HG03039 (cell line): ENCODE results near the gene MED25.
"Not testable (repeated sequence)": the region's sequence is repeated elsewhere in the genome, so short reads cannot be mapped to it uniquely, and the experiment has no call there.

ENCODE experiments used
- ATAC-seq: cut with Tn5 transposase; IDR thresholded peaks from one replicate; pipeline ENCODE4 v1.9.1; 2021; ENCODE audit warnings: mild to moderate bottlenecking, moderate library complexity; ENCODE audit not compliant: unreplicated experiment

The MED25 gene

DNA sequence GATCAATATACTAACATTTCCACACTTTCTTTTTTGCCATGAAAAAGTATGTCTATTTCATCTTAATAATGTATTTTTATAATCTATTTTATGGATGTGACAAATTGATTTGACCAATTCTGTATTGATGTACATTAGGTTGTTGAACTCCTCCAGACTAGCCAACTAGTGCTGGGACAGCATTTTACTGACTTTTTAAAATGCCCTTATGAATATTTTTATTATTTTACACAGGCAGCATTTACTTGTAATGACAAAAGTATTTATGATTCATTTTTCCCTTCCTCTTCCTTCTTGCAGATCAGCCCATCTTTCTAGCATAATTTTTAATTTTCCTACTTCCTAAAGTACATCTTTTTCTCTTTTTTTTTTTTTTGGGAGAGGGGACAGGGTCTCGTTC, 4.1 kb upstream of the MED25 start:
- ATAC-seq = no peak

DNA sequence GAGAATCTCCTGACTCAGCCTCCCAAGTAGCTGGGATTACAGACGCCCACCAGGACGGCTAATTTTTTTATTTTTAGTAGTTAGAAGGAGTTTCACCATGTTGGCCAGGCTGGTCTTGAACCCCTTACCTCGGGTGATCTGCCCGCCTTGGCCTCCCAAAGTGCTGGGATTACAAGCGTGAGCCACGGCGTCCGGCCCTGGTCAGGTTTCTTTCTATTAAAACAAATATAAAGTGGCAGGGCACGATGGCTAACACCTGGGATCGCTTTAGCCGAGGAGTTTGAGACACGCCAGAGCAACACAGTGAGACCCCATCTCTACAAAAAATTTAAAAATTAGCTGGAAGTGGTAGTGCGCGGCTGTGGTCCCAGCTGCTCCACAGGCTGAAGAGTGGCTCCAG, 1.5 kb upstream of the MED25 start:
- ATAC-seq = no peak

DNA sequence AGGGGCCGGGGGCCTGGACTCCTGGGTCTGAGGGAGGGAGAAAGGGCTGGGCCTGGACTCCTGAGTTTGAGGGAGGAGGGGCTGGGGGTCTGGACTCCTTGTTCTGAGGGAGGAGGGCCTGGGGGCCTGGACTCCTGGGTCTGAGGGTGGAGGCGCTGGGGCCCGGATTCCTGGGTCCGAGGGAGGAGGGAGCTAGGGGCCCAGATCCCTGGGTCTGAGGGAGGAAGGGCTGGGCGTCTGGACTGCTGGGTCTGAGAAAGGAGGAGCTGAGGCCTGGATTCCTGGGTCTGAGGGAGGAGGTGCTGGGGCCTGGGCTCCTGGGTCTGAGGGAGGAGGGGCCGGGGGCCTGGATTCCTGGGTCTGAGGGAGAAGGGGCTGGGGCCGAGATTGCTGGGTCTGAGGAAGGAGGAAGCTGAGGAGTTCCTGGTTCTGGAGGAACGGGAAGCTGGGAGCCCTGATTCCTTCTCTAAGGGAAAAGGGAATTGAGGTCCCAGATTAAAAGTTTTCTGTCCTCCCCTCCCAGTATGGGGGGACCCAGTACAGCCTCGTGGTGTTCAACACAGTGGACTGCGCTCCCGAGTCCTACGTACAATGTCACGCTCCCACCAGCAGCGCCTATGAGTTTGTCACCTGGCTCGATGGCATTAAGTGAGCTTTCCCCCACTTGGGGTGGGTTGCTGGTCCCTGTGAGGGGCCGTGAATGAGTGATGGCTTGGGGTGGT, 721 bp downstream of the MED25 start:
- no peak for ATAC-seq

DNA sequence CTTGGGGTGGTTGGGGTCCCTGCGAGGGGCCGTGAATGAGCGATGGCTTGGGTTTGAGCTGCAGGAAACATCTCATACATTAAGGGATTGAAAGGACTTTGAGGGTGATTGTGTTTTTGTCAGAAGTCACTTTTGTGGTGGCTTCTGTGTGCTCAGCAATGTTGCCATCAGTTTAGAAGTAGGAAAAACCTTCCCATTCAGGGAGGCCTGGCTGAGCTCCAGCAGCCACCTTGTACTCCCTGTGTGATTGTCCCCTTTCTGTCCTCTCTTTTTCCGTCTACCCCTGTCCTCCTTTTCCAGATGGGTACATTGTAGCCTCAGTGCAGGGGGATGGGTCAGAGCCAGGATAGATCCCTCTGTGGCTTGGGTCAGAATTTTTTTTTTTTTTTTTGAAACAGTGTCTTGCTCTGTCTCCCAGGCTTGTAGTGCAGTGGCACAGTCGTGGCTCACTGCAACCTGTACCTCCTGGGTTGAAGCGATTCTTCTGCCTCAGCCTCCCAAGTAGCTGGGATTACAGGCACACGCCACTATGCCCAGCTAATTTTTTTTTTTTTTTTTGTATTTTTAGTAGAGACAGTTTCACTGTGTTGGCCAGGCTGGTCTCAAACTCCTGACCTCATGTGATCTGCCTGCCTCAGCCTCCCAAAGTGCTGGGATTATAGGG, 1.5 kb downstream of the MED25 start:
- ATAC-seq = not testable (repeated sequence)

DNA sequence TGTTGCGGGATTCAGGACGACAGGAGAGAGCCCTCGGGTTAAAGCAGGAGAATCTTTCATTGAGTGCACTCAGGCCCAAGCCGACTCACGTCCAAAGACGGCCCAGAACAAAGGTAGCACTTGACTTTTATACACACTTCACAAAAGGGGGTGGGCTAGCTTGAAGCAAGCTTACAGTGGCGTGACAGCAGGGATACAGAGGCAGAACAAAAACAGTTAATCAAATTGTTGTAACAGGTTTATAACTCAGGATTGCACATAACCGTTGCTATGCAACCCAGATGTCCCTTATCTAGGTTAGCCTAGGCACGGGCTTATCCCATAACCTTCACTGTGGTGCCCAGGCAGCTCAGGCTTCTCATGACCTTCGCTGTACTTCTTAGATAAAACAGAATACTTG, 2.0 kb downstream of the MED25 start:
- ATAC-seq = no peak

DNA sequence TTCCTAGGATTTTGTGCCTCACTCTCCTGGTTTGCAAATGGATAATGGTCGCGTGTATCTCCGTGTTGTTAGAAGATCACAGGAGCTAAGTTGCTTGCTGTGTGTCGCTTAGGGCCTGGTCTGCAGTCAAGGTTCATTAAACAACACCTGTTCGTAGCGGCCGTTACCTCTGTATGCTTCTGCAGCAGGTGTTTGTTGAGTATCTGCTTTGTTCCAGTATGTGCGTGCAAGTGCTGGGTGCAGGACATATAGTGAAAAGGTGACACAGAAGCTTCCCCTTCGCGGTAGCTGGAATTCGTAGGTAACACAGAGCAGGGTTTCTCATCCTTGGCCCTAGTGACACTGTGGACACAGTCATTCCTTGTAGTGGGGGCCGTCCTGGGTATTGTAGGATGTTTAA, 5.4 kb downstream of the MED25 start:
- no peak for ATAC-seq

DNA sequence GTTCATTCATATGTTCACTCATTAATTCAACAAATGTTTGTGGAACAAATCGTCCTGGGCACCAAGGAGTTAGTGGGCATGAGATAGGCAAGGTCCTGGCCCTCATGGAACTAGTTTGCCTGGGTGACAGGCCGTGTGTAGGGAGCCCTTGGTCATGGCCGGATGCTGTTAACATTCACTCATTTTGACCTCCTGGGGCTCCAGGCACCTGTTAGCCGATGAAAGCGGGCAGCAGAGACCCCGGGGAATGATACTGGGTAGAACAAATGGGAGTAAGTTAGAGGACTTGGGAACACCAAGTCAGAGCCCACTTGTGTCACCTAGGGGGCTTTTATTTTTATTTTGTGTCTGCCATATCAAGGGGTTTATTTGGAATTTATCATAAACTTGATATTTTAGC, 6.6 kb downstream of the MED25 start:
- ATAC-seq = no peak

DNA sequence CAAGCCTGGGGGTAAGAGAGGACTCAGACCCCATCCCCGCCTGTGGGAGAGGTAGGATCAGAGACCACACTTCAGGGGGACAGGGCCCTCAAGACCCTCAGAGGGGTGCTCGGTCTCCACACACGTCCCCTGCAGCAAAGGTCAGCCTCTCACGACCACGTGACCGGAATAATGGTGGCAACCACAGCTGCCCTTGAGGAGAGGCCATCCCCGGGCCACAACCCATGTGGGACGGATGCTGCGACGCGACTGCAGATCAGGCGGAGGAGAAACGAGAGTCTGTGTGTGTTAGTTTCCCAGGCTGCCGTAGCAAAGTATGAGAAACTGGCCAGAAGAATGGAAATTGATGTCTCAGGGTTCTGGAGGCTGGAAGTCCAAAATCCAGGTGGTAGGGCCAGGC, 8.9 kb downstream of the MED25 start:
- no peak for ATAC-seq

DNA sequence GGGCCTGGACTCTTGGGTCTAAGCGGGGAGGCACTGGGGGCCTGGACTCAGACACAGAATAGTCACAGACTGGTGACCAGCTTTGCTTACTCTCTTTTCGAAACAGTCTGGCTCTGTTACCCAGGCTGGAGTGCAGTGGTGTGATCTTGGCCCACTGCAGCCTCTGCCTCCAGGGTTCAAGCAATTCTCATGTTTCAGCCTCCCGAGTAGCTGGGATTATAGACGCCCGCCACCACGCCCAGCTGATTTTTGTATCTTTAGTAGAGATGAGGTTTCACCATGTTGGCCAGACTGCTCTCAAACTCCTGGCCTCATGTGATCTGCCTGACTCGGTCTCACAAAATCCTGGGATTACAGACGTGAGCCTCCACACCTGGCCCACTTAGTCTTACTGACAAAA, 11.1 kb downstream of the MED25 start:
- ATAC-seq = no peak

DNA sequence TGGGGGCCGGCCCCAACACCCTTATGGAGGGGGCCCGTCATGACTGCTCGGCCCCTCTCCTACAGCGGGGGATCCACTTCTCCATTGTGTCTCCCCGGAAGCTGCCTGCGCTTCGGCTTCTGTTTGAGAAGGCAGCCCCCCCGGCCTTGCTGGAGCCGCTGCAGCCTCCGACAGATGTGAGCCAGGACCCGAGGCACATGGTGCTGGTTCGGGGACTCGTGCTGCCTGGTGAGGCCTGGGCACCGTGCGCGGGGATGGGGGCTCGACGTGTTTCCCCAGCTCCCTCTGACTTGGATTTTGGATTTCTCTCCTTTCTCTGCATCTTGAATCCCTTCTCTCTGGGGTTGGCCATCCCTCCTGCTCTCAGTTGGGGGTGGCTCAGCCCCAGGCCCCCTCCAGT, 11.6 kb downstream of the MED25 start:
- no peak for ATAC-seq

DNA sequence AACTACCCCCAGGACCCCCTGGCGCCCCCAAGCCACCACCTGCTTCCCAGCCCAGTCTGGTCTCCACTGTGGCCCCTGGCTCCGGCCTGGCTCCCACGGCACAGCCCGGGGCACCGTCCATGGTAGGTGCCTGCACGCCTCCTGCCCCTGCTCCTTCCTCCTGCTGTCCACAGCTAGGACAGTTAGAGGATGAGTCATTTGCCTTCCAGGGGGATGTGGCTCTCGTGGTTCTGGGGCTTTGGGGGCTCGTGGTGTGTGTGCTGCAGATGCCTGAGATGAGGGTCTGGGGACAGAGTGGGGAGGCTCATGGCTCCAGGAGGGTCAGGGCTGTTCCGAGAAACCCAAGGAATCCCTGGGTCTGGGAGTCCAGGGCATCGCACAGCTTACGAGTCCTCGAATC, 12.7 kb downstream of the MED25 start:
- ATAC-seq = no peak

DNA sequence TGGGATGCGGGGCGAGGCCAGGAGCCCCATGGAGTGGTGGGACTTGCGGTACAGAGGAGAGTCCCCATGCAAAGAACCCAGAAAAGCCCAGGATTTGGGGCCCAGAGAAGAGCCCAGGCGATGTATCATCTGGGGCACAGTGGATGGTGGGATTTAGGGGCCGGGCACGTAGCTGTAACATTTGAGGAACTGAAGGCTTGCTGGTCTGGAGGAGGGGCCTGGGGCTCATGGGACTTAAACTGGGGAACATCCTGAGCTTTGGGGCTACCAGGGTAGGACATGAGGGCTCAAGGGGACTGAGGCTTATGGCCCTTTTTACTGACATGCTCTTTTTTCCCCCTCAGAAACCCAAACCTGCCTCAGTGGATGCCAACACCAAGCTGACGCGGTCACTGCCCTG, 13.5 kb downstream of the MED25 start:
- no peak for ATAC-seq

DNA sequence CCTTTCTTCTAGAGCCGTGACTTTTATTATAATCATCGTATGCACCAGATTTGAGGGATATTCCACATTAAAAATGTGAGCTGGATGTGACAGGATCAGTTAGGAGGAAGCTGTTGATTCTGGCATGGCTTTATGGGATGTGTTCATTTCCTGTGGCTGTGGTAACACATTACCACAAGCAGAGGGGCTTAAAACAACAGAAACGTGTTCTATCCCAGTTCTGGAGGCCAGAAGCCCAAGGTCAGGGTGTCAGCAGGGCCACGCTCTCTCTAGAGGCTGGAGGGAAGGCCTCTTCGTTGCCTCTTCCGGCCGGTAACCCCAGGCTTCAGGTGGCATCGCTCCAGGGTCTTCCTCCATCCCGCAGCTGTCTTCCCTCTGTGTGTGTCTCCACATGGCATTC, 14.5 kb downstream of the MED25 start:
- no peak for ATAC-seq

DNA sequence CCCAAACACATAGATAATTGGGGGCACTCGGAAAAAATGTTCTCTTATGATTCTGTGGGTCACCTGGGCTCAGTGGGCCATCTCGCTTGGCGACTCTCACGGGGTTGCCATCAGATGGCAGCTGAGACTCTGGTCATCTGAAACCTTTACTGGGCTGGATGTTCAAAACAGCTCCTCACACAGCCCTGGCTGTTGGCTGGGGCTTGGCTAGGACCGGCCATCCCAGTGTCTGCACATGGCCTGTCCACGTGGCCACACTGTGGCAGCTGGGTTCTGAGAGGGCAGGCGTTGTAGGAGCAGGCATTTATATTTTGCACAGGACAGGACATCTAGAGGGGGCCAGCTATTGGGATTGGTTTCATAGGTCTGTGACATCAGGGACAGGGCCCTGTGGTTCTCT, 15.5 kb downstream of the MED25 start:
- no peak for ATAC-seq

DNA sequence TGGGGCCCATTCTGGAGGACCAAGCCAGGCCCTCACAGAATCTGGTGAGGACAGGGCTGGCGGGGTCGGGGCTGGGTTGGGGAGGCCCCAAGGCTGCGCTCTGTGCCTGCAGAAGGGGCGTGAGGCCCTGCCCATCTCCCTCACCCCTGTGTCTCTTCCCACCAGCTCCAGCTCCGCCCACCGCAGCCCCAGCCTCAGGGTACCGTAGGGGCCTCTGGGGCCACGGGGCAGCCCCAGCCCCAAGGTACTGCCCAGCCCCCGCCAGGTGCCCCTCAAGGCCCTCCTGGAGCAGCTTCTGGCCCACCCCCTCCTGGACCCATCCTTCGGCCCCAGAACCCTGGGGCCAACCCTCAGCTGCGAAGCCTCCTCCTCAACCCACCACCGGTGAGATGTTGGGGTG, 17.5 kb downstream of the MED25 start:
- ATAC-seq = no peak

DNA sequence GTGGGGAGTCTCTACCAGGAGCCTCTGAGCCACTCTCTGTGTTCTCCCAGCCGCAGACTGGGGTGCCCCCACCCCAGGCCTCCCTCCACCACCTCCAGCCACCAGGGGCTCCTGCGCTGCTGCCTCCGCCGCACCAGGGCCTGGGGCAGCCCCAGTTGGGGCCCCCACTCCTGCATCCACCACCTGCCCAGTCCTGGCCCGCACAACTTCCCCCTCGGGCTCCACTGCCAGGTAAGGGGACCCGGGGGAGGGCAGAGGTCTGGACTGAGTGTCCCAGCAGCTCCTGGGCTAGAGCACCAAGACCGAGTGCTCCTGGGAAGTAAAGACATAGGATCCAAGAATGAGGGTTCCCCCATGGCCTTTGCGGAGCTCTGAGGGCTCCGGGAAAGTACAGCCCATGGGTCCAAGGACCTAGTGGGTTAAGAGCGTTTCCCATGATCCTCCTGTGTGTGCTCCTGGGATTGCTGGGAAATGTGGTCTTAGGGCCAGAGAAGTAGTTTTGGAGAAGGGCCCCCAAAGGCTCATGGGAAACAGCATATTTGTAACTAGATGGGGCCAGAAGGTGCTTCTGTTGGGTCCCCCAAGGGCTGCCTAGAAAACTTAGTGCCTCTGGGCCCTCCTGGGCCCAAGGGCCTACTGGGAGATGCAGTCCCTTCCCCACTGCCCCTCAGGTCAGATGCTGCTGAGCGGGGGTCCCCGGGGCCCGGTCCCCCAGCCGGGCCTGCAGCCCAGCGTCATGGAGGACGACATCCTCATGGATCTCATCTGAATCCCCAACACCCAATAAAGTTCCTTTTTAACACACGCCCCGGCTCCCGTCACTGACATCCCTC, 18.3 kb downstream of the MED25 start:
- ATAC-seq = no peak

DNA sequence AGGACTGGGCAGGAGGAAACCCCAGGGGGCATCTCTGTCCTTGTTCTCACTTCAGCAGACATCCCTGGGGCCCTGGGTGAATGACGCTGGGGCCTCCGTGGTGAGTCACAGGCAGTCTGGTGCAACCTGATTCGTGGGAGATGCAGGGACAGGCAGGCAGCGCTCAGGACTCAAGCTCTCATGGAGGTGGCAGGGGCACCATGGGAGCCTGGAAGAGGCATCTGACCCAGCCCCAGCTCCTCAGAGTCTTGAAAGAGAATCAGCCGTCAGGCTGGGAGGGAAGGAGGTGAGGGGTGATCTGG, 18.9 kb downstream of the MED25 start:
- no peak for ATAC-seq

DNA sequence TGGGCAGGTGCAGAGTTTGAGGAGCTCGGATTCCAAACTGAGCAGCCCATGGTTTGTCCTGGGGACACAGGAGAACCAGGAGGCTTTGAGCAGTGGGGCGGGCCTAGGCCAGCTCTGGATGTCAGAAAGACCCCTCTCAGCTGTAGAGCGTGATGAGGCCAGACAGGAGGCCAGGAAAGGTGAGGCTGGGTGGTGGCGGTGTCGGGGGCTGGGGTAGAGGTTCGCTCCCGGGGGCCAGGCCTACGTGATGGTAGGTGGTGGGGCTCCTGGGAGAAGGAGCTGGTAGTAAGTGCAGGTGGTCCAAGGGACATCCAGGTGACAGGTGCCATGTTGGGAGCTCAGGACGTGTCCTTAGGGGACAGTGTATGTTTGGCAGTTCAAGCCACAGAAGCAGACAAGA, 19.3 kb downstream of the MED25 start:
- no peak for ATAC-seq

DNA sequence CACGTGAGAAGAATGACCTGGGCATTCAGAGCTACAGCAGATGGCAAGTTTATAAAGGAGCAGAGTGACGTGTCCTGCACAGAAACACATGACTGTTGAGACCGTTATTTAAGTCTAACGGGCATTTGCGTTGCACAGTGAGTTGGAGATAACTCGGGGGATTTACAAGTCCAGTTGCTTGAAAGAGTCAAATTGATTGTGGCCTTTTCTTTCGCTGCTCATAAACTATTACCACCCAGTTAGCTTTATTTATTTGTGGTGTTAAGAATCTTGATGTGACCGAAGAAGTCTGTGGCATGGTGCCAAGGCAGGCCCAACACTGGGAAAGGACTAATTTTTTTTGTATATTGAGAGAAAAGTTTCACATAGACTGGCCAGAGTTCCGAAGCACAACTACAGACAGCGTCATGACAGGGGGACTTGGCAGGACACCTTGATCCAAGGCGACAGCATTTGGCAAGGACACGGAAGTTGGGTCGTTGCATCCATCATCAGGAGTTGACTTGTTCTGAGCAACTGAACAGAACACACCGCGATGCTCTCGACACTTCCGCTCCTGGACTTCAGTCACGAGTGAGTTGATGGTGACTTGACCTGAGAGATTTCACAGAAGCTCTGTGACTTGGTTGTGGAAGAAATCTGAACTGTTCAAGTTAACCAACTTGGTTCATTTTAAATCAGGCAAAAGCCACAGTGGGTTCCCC, 20.9 kb downstream of the MED25 start:
- ATAC-seq = no peak

DNA sequence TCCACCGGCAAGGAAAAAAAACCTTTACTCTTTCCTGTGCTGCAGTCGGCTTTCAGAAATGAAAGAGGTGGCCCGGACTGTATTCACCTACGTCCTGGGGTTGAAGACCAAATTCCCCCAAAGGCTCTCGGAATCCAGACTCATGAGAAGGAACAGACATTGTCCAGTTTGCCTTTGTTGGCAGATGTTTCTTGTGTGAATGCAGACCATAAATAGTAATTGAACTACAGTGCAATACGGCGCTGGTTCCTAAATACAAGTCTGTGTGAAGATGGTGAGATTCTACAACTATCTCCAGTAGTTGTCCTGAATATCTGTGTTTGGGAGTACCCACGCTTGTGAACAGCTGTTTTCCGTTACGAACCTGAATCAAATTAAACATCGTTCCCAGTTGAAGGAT, 21.6 kb downstream of the MED25 start:
- no peak for ATAC-seq

DNA sequence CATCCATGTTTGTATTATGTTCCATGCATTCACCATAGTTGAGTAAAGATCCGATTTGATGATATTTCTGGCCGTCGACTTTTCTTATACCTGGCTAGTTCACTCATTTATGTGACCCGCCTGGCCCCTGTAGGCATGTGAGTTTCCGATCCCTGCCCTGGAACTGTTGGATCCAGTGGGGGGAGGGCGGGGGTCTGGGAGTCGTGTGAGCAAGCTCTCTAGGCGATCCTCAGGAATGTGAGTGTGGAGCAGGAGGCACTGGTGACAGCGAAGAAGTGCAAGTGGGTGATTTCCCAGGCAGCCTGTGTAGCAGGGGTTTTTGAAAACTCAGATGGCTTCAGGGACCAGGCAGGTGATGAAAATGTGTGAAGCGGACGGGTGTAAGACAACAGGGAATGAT, 22.2 kb downstream of the MED25 start:
- no peak for ATAC-seq
